HCT116 (cell line): Measurements from ENCODE around the gene RIMBP2. TPM values are rescaled to one million over a fixed set of nuclear protein-coding genes. Genes with fewer than 3 reads are reported as not detected.

Experiments
- ATAC-seq: fragments of 200-7000 bp; cut with Tn5 transposase; 2 replicates; pipeline ENCODE4 v1.9.1; 2020; ENCODE audit warnings: mild to moderate bottlenecking, moderate library complexity
- BruUV-seq: library from RNA; stranded (reverse); fragments of 400-500 nt; replicated peaks from 2 replicates; lab custom pipeline; 2021; lab: Mats Ljungman, UMichigan
- CTCF ChIA-PET: fragments of 300-600 bp; sonication (Branson Sonifier 250); formaldehyde crosslinking; loops from one replicate; lab custom pipeline; 2021; ENCODE audit warnings: antibody characterized with exemption; lab: Charles Lee
- POLR2A ChIA-PET: fragments of 300-600, 350-600 bp; sonication (Branson Sonifier 250); formaldehyde crosslinking; loops from one replicate; lab custom pipeline; 2021; ENCODE audit warnings: antibody characterized with exemption; lab: Charles Lee
- RAD21 ChIA-PET, 2 experiments: fragments of 300-600 bp; sonication (Branson Sonifier 250); formaldehyde crosslinking; loops; one replicate each; lab custom pipeline; 2023; ENCODE audit warnings: low total read pairs in 2 of 2; ENCODE audit not compliant: uncharacterized antibody in 2 of 2, unreplicated experiment in 2 of 2, low non-redundant PET in 1 of 2; lab: Charles Lee
- DNase-seq: peaks from one replicate; pipeline ENCODE4 v3.0.0-alpha.2; 2010; ENCODE audit warnings: low read depth, low spot score
- H2AFZ ChIP-seq: fragments of 200-600 bp; shearing (Covaris generic), sonication (generic); 2 replicates; pipeline ENCODE4 v1.6.1; 2017; ENCODE audit warnings: low read depth, mixed run types, mixed read lengths, antibody characterized with exemption, low read length; ENCODE audit not compliant: poor library complexity, severe bottlenecking
- H3K27ac ChIP-seq: 2 replicates; pipeline ENCODE4 v1.5.1; 2012; ENCODE audit warnings: low read depth, low read length
- H3K27me3 ChIP-seq: fragments of 200-600 bp; sonication (generic); 2 replicates; pipeline ENCODE4 v1.6.1; 2016; ENCODE audit warnings: mixed run types, low read length, mixed read lengths; ENCODE audit not compliant: insufficient read depth
- H3K36me3 ChIP-seq, 2 experiments: fragments of 200-500 bp in 1 of 2; fragments of 200-600 bp in 1 of 2; sonication (Bioruptor generic) in 1 of 2; sonication (generic) in 1 of 2; 2 replicates each; pipeline versions ENCODE4 v1.5.1 to v1.6.1; 2014 to 2016; ENCODE audit warnings: low read length in 2 of 2, inconsistent platforms in 1 of 2, mixed read lengths in 1 of 2, mixed run types in 1 of 2; ENCODE audit not compliant: insufficient read depth in 2 of 2, control insufficient read depth in 1 of 2
- H3K4me1 ChIP-seq, 2 experiments: fragments of 200-600 bp in 1 of 2; sonication (generic) in 1 of 2; 2 replicates each; pipeline versions ENCODE4 v1.5.1 to v1.6.1; 2012 to 2017; ENCODE audit warnings: low read length in 2 of 2, inconsistent platforms in 1 of 2, mild to moderate bottlenecking in 1 of 2, mixed read lengths in 1 of 2, mixed run types in 1 of 2, moderate library complexity in 1 of 2; ENCODE audit not compliant: insufficient read depth in 2 of 2, control insufficient read depth in 1 of 2
- H3K4me2 ChIP-seq: fragments of 200-600 bp; sonication (generic); 2 replicates; pipeline ENCODE4 v1.6.1; 2017; ENCODE audit warnings: mixed run types, low read length, mixed read lengths
- H3K4me3 ChIP-seq, 2 experiments: fragments of 200-600 bp in 1 of 2; sonication (generic) in 1 of 2; replicated peaks in 1 of 2; 2 replicates each; pipeline ENCODE4 v1.5.1; 2011 to 2016; ENCODE audit warnings: low read length in 2 of 2, control low read depth in 1 of 2, low read depth in 1 of 2, mild to moderate bottlenecking in 1 of 2, mixed read lengths in 1 of 2, mixed run types in 1 of 2
- H3K79me2 ChIP-seq: fragments of 200-600 bp; sonication (generic); 2 replicates; pipeline ENCODE4 v1.6.1; 2017; ENCODE audit warnings: mild to moderate bottlenecking, mixed run types, low read length, moderate library complexity, mixed read lengths; ENCODE audit not compliant: insufficient read depth
- H3K9ac ChIP-seq: fragments of 200-600 bp; sonication (generic); 2 replicates; pipeline ENCODE4 v1.6.1; 2016; ENCODE audit warnings: low read length, mixed read lengths
- H3K9me2 ChIP-seq: fragments of 200-600 bp; sonication (generic), shearing (Covaris generic); 2 replicates; pipeline ENCODE4 v1.6.1; 2017; ENCODE audit warnings: mixed run types, mild to moderate bottlenecking, moderate library complexity; ENCODE audit not compliant: insufficient read depth
- H3K9me3 ChIP-seq, 2 experiments: fragments of 200-500 bp in 1 of 2; fragments of 200-600 bp in 1 of 2; sonication (Bioruptor generic) in 1 of 2; sonication (generic) in 1 of 2; 2 replicates each; pipeline ENCODE4 v1.6.1; 2014 to 2017; ENCODE audit warnings: low read length in 2 of 2, mixed read lengths in 2 of 2, inconsistent platforms in 1 of 2, low read depth in 1 of 2, mild to moderate bottlenecking in 1 of 2, mixed run types in 1 of 2, moderate library complexity in 1 of 2; ENCODE audit not compliant: control insufficient read depth in 1 of 2, insufficient read depth in 1 of 2
- H4K20me1 ChIP-seq: fragments of 200-600 bp; sonication (generic), shearing (Covaris generic); 2 replicates; pipeline ENCODE4 v1.6.1; 2017; ENCODE audit warnings: mixed run types, mild to moderate bottlenecking, moderate library complexity; ENCODE audit not compliant: insufficient read depth
- EGR1 ChIP-seq: IDR thresholded peaks from 2 replicates; pipeline ENCODE4 v1.6.1; 2012; ENCODE audit warnings: low read depth
- ELF1 ChIP-seq: IDR thresholded peaks from 2 replicates; pipeline ENCODE4 v1.6.1; 2012; ENCODE audit warnings: low read depth, borderline replicate concordance
- EZH2phosphoT487 ChIP-seq: fragments of 200-600 bp; IDR thresholded peaks from 2 replicates; pipeline ENCODE4 v1.6.1; 2018; ENCODE audit warnings: antibody characterized with exemption, borderline replicate concordance
- FOSL1 ChIP-seq: IDR thresholded peaks from 2 replicates; pipeline ENCODE4 v1.6.1; 2012; ENCODE audit warnings: low read depth
- JUND ChIP-seq: IDR thresholded peaks from 2 replicates; pipeline ENCODE4 v1.6.1; 2012
- POLR2AphosphoS5 ChIP-seq: IDR thresholded peaks from 2 replicates; pipeline ENCODE4 v1.6.1; 2011; ENCODE audit warnings: mild to moderate bottlenecking, low read depth, low read length, moderate library complexity
- SIN3A ChIP-seq: IDR thresholded peaks from 2 replicates; pipeline ENCODE4 v1.6.1; 2012; ENCODE audit warnings: low read depth
- SRF ChIP-seq: IDR thresholded peaks from 2 replicates; pipeline ENCODE4 v1.6.1; 2012; ENCODE audit warnings: low read depth
- ZNF274 ChIP-seq: fragments of 200-500 bp; sonication (Bioruptor generic); IDR thresholded peaks from 2 replicates; pipeline ENCODE4 v1.6.1; 2014; ENCODE audit warnings: mild to moderate bottlenecking, low read depth, low read length, inconsistent platforms
- intact Hi-C: fragments of 100-400 bp; cut with micrococcal nuclease; formaldehyde crosslinking; loops from 2 replicates; pipeline ENCODE4 v1.10.0; 2022
- total RNA-seq: library from RNA; stranded (reverse); gene quantifications from one replicate; pipeline ENCODE4 v1.2.1, GENCODE V29; 2021; ENCODE audit not compliant: unreplicated experiment
- TF ChIP-seq, protein P1 (sequence below): IDR thresholded peaks from 2 replicates; pipeline ENCODE4 v1.6.1; 2012
- TF ChIP-seq, protein P2 (sequence below), 3 experiments: fragments of 200-600 bp in 1 of 3; sonication (generic) in 1 of 3; IDR thresholded peaks in 2 of 3; conservative IDR thresholded peaks in 1 of 3; 2 replicates each; pipeline ENCODE4 v1.5.1; 2012 to 2017; ENCODE audit warnings: low read depth in 2 of 3, low read length in 2 of 3, antibody characterized with exemption in 1 of 3, borderline replicate concordance in 1 of 3, control low read depth in 1 of 3, mild to moderate bottlenecking in 1 of 3, mixed read lengths in 1 of 3, mixed run types in 1 of 3, moderate library complexity in 1 of 3; ENCODE audit not compliant: insufficient read depth in 1 of 3

The RIMBP2 gene
- total RNA-seq, 1 experiment from 2014 or later = not detected

DNA sequence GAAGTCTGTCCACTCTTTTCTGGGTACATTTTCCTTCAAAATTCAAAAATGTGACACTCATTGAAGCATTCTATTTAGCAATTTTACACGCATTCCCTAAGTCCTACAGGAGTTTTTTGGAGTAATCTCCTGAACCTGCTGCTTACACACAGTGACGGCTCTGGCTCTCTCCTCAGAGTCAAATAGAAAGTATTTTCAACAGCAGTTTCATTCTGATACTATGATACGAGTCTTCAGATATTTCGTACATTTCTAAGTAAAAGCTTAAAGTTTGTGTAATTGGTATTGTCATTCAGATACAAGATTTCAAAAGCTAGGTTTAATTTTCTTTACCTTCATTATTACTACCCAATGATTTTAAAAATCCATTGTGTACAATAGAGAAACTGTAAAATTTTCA lies 342.0 kb downstream of the RIMBP2 start:
- H3K27ac ChIP-seq = no peak overlapping the region
- no peak for TF ChIP-seq POLR2AphosphoS5
- no peak for TF ChIP-seq ZNF274
- TF ChIP-seq, protein P1, sequence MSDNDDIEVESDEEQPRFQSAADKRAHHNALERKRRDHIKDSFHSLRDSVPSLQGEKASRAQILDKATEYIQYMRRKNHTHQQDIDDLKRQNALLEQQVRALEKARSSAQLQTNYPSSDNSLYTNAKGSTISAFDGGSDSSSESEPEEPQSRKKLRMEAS = no peak
- no peak for TF ChIP-seq SIN3A
- no peak for TF ChIP-seq EGR1
- TF ChIP-seq SRF = no peak
- TF ChIP-seq EZH2phosphoT487 = no peak
- TF ChIP-seq ELF1 = no peak
- no peak for TF ChIP-seq JUND
- TF ChIP-seq, protein P2, sequence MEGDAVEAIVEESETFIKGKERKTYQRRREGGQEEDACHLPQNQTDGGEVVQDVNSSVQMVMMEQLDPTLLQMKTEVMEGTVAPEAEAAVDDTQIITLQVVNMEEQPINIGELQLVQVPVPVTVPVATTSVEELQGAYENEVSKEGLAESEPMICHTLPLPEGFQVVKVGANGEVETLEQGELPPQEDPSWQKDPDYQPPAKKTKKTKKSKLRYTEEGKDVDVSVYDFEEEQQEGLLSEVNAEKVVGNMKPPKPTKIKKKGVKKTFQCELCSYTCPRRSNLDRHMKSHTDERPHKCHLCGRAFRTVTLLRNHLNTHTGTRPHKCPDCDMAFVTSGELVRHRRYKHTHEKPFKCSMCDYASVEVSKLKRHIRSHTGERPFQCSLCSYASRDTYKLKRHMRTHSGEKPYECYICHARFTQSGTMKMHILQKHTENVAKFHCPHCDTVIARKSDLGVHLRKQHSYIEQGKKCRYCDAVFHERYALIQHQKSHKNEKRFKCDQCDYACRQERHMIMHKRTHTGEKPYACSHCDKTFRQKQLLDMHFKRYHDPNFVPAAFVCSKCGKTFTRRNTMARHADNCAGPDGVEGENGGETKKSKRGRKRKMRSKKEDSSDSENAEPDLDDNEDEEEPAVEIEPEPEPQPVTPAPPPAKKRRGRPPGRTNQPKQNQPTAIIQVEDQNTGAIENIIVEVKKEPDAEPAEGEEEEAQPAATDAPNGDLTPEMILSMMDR (IDR thresholded peaks at IDR 0.05 in 2 of 3, conservative IDR thresholded peaks at IDR 0.05 in 1 of 3; ENCODE audit: borderline replicate concordance in 1 of 3, insufficient read depth in 1 of 3, low read depth in 2 of 3, low read length in 2 of 3) = no peak
- TF ChIP-seq FOSL1 = no peak
- H3K9ac ChIP-seq = no peak overlapping the region
- H3K79me2 ChIP-seq = no peaks in the 10 kb centered on the region
- ChIA-PET CTCF (no interaction called here), POLR2A (no interaction called here), RAD21 (no interaction called here)
- BruUV-seq = no TSS peak
- no peak overlapping the region for H3K4me3 ChIP-seq
- ATAC-seq (no peak), DNase-seq (no peak)
- H3K9me2 ChIP-seq = no peaks in the 10 kb centered on the region
- H4K20me1 ChIP-seq = no peaks in the 10 kb centered on the region
- H3K4me1 ChIP-seq = no peaks in the 10 kb centered on the region
- H3K36me3 ChIP-seq = no peaks in the 10 kb centered on the region
- H3K27me3 ChIP-seq = no peaks in the 10 kb centered on the region
- no peaks in the 10 kb centered on the region for H3K9me3 ChIP-seq
- no peak overlapping the region for H2AFZ ChIP-seq
- H3K4me2 ChIP-seq = no peak overlapping the region
- intact Hi-C loops = no loop called here
